Measurements from ENCODE around the gene PRADC1.
"Not testable (repeated sequence)": the region's sequence is repeated elsewhere in the genome, so short reads cannot be mapped to it uniquely, and the experiment has no call there.

Gene PRADC1

DNA sequence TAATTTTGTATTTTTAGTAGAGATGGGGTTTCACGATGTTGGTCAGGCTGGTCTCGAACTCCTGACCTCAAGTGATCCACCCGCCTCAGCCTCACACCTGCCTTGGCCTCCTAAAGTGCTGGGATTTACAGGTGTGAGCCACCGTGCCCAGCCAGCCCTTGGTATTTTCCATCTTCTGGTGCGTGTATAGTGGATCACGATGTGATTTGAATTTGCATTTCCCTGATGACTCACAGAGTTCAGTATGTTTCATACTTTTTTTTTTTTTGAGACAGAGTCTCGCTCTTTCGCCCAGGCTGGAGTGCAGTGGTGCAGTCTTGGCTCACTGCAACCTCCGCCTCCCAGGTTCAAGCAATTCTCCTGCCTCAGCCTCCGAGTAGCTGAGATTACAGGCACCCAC, 32.8 kb downstream of the PRADC1 start:
- not testable (repeated sequence) for DNase-seq

DNA sequence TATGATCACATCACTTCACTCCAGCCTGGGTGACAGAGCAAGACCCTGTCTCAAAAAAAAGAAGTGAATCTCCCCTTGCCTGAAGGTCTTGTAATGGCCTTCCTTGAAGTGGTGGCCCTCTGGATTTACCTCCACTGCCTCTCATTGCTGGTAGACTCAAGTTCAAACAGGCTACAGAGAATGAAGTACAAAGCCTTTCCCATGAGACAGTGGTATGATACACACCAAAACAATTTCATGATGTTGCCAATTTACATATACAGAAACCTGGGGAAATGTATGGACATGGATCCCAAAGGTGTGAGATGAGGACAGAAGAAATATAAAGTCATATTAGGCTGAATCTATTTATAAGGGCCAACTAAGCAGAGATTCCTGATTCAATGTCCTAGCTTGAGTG, 35.5 kb downstream of the PRADC1 start:
- DNase-seq, result no peak

DNA sequence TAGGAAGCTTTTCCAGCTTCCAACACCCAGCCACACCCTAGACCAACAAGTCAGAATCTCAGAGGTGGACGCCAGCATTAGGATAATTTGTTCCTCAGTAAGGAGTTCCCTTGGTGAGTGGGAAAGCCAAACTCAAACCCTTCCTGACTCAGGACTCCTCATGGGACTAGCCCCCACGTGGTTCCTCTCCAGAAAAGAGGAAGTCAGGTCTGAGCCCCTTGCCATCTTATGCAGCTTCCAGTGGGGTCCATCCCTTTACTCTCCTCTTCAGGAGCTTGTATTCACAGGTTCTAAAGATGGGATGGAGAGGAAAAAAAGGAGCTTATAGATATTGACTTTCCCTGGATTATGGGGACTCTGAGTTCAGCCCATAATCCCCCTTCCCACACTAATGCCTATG, 45.5 kb downstream of the PRADC1 start:
- no peak for DNase-seq

- no peak for DNase-seq
Observed at GRCh38 chr2:73185965-73186364, 47.1 kb downstream of the PRADC1 start.
